MM.1S (cell line): ENCODE measurements around the gene DTD1.

Source experiments
- EZH2 ChIP-seq: fragments of 300-600 bp; sonication (generic); optimal IDR thresholded peaks from 2 replicates; pipeline ENCODE3; 2017; ENCODE audit warnings: low read depth, mild to moderate bottlenecking, antibody characterized with exemption, low read length, mixed read lengths
- EZH2phosphoT487 ChIP-seq: fragments of 300-600 bp; sonication (generic); IDR thresholded peaks from 2 replicates; pipeline ENCODE4 v1.6.1; 2018; ENCODE audit warnings: antibody characterized with exemption, low read length
- TF ChIP-seq, protein P1 (sequence below): fragments of 300-600 bp; sonication (generic); IDR thresholded peaks from 2 replicates; pipeline ENCODE4 v1.5.1; 2016; ENCODE audit warnings: antibody characterized with exemption, low read length, mixed read lengths

DNA sequence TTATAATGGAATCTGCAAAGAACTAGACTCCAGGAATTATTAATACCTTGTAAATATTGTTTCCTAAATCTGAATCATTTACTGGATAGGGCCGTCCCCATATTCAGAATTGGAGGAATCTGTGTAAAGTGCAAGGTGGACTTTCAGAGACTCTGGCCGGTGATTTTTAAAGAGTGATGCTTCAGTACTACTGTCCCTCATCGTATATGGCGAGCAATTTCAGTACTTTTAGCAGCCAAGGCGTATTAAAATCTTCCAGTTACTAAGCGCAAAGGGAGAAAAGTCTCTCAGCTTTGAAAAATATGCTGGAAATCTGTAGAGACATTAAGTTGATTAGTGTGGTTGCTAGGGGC, 20.1 kb upstream of the DTD1 start:
- TF ChIP-seq, protein P1, sequence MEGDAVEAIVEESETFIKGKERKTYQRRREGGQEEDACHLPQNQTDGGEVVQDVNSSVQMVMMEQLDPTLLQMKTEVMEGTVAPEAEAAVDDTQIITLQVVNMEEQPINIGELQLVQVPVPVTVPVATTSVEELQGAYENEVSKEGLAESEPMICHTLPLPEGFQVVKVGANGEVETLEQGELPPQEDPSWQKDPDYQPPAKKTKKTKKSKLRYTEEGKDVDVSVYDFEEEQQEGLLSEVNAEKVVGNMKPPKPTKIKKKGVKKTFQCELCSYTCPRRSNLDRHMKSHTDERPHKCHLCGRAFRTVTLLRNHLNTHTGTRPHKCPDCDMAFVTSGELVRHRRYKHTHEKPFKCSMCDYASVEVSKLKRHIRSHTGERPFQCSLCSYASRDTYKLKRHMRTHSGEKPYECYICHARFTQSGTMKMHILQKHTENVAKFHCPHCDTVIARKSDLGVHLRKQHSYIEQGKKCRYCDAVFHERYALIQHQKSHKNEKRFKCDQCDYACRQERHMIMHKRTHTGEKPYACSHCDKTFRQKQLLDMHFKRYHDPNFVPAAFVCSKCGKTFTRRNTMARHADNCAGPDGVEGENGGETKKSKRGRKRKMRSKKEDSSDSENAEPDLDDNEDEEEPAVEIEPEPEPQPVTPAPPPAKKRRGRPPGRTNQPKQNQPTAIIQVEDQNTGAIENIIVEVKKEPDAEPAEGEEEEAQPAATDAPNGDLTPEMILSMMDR = no peak
- TF ChIP-seq EZH2 (no peak), EZH2phosphoT487 (no peak)
